Measurements from ENCODE around the gene ASIC3.

- TF ChIP-seq ZNF274 (IDR thresholded peaks at IDR 0.05; ENCODE audit: low read depth, low read length): no peak
- no peak for TF ChIP-seq YY1 (IDR thresholded peaks at IDR 0.05; ENCODE audit: insufficient read depth, insufficient read length)
- no peak for TF ChIP-seq SUZ12 (IDR thresholded peaks at IDR 0.05; ENCODE audit: extremely low read depth, insufficient read depth, insufficient read length)
Measured at GRCh38 chr7:151000897-151001495, 47.3 kb upstream of the ASIC3 start.

Data from NT2/D1 (cell line).